ENCODE data around the gene WDR62. TPM values are rescaled to one million over a fixed set of nuclear protein-coding genes. Genes with fewer than 3 reads are reported as not detected.
"Not testable (repeated sequence)": the region's sequence is repeated elsewhere in the genome, so short reads cannot be mapped to it uniquely, and the experiment has no call there.

WDR62 gene
- total RNA-seq, 1 donor from 2014 or later, result 22.3 TPM

GRCh38 chr19:36026091-36026876 lies 28.4 kb upstream of the WDR62 start:
- Mint-ChIP-seq H3K27ac (no peak overlapping the region), H3K4me3 (ENCODE audit: low read depth) (no peak overlapping the region), H3K27me3 (ENCODE audit: low read depth) (no peaks in the 10 kb centered on the region), H3K9me3 (no peaks in the 10 kb centered on the region), H3K36me3 (ENCODE audit: low read depth) (peaks cover 22% of the 10 kb centered on the region), H3K4me1 (ENCODE audit: low read depth) (peaks cover 4% of the 10 kb centered on the region)
- intact Hi-C loops (cut with micrococcal nuclease), result no loop called here
- DNase-seq (ENCODE audit: low spot score), result no peak

- Mint-ChIP-seq H3K4me3 (ENCODE audit: low read depth) (no peak overlapping the region), H3K27me3 (ENCODE audit: low read depth) (no peaks in the 10 kb centered on the region)
These were observed 27.0 kb upstream of the WDR62 start for GRCh38 chr19:36027696-36028095.

GRCh38 chr19:36028313-36029041 lies 26.2 kb upstream of the WDR62 start:
- Mint-ChIP-seq H3K4me1 (ENCODE audit: low read depth) (peaks cover 8% of the 10 kb centered on the region), H3K9me3 (no peaks in the 10 kb centered on the region), H3K27me3 (ENCODE audit: low read depth) (no peaks in the 10 kb centered on the region), H3K36me3 (ENCODE audit: low read depth) (peaks cover 17% of the 10 kb centered on the region), H3K27ac (no peak overlapping the region), H3K4me3 (ENCODE audit: low read depth) (no peak overlapping the region)
- intact Hi-C loops (cut with micrococcal nuclease), result no loop called here
- DNase-seq (ENCODE audit: low spot score), result no peak

More at GRCh38 chr19:36027696-36028095, 27.0 kb upstream of the WDR62 start:
- peaks cover 20% of the 10 kb centered on the region for H3K36me3 Mint-ChIP-seq (ENCODE audit: low read depth)
- no peak overlapping the region for H3K27ac Mint-ChIP-seq
- intact Hi-C loops (cut with micrococcal nuclease), result no loop called here
- no peaks in the 10 kb centered on the region for H3K9me3 Mint-ChIP-seq
- H3K4me1 Mint-ChIP-seq (ENCODE audit: low read depth), result peaks cover 4% of the 10 kb centered on the region
- no peak for DNase-seq (ENCODE audit: low spot score)

GRCh38 chr19:36030264-36031148 lies 24.2 kb upstream of the WDR62 start:
- Mint-ChIP-seq H3K27ac (no peak overlapping the region), H3K9me3 (no peaks in the 10 kb centered on the region), H3K4me3 (ENCODE audit: low read depth) (no peak overlapping the region)

DNA sequence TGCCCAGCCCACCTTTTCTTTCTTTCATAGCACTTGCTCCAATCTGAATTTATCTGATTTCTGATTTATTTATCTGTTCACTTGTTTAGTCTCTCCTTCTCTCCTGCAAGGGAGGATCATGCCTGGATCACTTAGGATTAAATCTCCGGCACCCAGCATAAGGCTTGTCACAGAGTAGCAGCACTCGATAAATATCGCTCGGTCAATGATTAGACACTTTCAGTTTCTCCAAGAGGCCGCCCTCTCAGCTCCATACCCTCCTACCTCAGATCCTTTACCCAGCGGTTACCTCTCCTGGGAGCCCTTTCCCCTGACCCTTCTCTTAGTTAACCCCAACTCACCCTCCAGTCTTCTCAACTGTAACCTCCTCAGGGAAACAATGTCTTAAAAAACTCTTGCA lies 23.4 kb upstream of the WDR62 start:
- H3K36me3 Mint-ChIP-seq (ENCODE audit: low read depth), result peaks cover 24% of the 10 kb centered on the region
- H3K27ac Mint-ChIP-seq, result no peak overlapping the region
- intact Hi-C loops (cut with micrococcal nuclease), result no loop called here
- H3K9me3 Mint-ChIP-seq, result no peaks in the 10 kb centered on the region
- H3K4me1 Mint-ChIP-seq (ENCODE audit: low read depth), result peaks cover 25% of the 10 kb centered on the region
- no peak for DNase-seq (ENCODE audit: low spot score)
- H3K27me3 Mint-ChIP-seq (ENCODE audit: low read depth), result no peaks in the 10 kb centered on the region
- H3K4me3 Mint-ChIP-seq (ENCODE audit: low read depth), result no peak overlapping the region

More at GRCh38 chr19:36030264-36031148, 24.2 kb upstream of the WDR62 start:
- intact Hi-C loops (cut with micrococcal nuclease), result no loop called here
- no peak for DNase-seq (ENCODE audit: low spot score)
- Mint-ChIP-seq H3K27me3 (ENCODE audit: low read depth) (no peaks in the 10 kb centered on the region), H3K36me3 (ENCODE audit: low read depth) (peaks cover 24% of the 10 kb centered on the region), H3K4me1 (ENCODE audit: low read depth) (peaks cover 19% of the 10 kb centered on the region)

GRCh38 chr19:36032251-36033104 lies 22.2 kb upstream of the WDR62 start, which contains the start of gene CLIP3:
Gene CLIP3, minus strand, starts transcription at chr19:36032873. Its CDS starts 516 bp downstream, at chr19:36032357.
- H3K27ac Mint-ChIP-seq, result no peak within 1 kb of the TSS
- H3K36me3 Mint-ChIP-seq (ENCODE audit: low read depth), result peaks cover 24% of the 10 kb centered on the region
- H3K9me3 Mint-ChIP-seq, result no peaks in the 10 kb centered on the region
- peak; percentile 30 for DNase-seq (ENCODE audit: low spot score)
- no peaks in the 10 kb centered on the region for H3K27me3 Mint-ChIP-seq (ENCODE audit: low read depth)
- peak within 1 kb of the TSS; percentile 59 for H3K4me3 Mint-ChIP-seq (ENCODE audit: low read depth)
- intact Hi-C loops (cut with micrococcal nuclease), result no loop called here
- peaks cover 33% of the 10 kb centered on the region for H3K4me1 Mint-ChIP-seq (ENCODE audit: low read depth)

DNA sequence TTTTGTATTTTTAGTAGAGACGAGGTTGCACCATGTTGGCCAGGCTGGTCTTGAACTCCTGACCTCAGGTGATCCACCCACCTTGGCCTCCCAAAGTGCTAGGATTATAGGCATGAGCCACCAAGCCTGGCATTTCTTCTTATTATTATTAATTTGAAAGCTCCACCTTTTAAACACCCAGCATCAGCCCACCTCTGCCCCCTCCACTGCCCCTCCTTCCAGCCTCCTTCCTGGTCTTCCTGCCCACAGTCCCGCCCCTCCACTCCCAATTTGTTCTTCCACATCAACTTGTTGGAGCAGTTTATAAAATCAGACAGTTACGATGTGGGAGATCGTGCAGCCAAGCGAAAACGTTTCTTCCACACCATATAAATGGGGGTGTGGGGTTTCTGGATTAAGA lies 14.2 kb upstream of the WDR62 start:
- peaks cover 8% of the 10 kb centered on the region for H3K36me3 Mint-ChIP-seq (ENCODE audit: low read depth)
- no peaks in the 10 kb centered on the region for H3K27me3 Mint-ChIP-seq (ENCODE audit: low read depth)
- intact Hi-C loops (cut with micrococcal nuclease), result no loop called here
- no peak overlapping the region for H3K4me3 Mint-ChIP-seq (ENCODE audit: low read depth)
- H3K27ac Mint-ChIP-seq, result no peak overlapping the region
- H3K4me1 Mint-ChIP-seq (ENCODE audit: low read depth), result peaks cover 14% of the 10 kb centered on the region
- no peak for DNase-seq (ENCODE audit: low spot score)
- H3K9me3 Mint-ChIP-seq, result no peaks in the 10 kb centered on the region

DNA sequence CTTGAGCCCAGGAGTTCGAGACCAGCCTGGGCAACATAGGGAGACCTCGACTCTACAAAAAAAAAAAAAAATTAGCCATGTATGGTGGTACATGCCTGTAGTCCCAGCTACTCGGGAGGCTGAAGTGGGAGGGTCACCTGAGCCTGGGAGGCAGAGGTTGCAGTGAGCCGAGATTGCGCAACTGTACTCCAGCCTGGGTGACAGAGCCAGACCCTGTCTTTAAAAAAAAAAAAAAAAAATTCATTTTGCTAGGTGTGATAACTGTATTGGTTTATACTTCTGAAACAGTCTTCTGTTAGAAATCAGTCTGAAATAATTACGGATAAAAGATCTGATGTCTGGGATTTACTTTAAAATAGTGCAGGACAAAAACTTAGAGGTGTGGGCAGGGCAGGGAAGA lies 13.6 kb upstream of the WDR62 start:
- H3K4me3 Mint-ChIP-seq (ENCODE audit: low read depth); H3K4me1 Mint-ChIP-seq (ENCODE audit: low read depth); H3K9me3 Mint-ChIP-seq; intact Hi-C loops (cut with micrococcal nuclease); H3K27me3 Mint-ChIP-seq (ENCODE audit: low read depth); H3K27ac Mint-ChIP-seq; DNase-seq (ENCODE audit: low spot score); H3K36me3 Mint-ChIP-seq (ENCODE audit: low read depth): not testable (repeated sequence)

- intact Hi-C loops (cut with micrococcal nuclease), result no loop called here
- Mint-ChIP-seq H3K4me3 (ENCODE audit: low read depth) (no peak overlapping the region), H3K9me3 (no peaks in the 10 kb centered on the region), H3K27me3 (ENCODE audit: low read depth) (no peaks in the 10 kb centered on the region), H3K4me1 (ENCODE audit: low read depth) (peaks cover 6% of the 10 kb centered on the region), H3K27ac (no peak overlapping the region), H3K36me3 (ENCODE audit: low read depth) (peaks cover 10% of the 10 kb centered on the region)
- no peak for DNase-seq (ENCODE audit: low spot score)
These were observed 12.9 kb upstream of the WDR62 start for GRCh38 chr19:36041831-36042230.

- H3K27me3 Mint-ChIP-seq (ENCODE audit: low read depth), result no peaks in the 10 kb centered on the region
- DNase-seq (ENCODE audit: low spot score), result no peak
- H3K4me3 Mint-ChIP-seq (ENCODE audit: low read depth), result no peak overlapping the region
- intact Hi-C loops (cut with micrococcal nuclease), result no loop called here
- H3K27ac Mint-ChIP-seq, result no peak overlapping the region
- no peaks in the 10 kb centered on the region for H3K4me1 Mint-ChIP-seq (ENCODE audit: low read depth)
- H3K9me3 Mint-ChIP-seq, result no peaks in the 10 kb centered on the region
- peaks cover 10% of the 10 kb centered on the region for H3K36me3 Mint-ChIP-seq (ENCODE audit: low read depth)
These were observed 10.7 kb upstream of the WDR62 start for GRCh38 chr19:36043952-36044351.

- H3K9me3 Mint-ChIP-seq, result no peaks in the 10 kb centered on the region
- peaks cover 3% of the 10 kb centered on the region for H3K4me1 Mint-ChIP-seq (ENCODE audit: low read depth)
- no peak overlapping the region for H3K4me3 Mint-ChIP-seq (ENCODE audit: low read depth)
- peaks cover 10% of the 10 kb centered on the region for H3K36me3 Mint-ChIP-seq (ENCODE audit: low read depth)
- intact Hi-C loops (cut with micrococcal nuclease), result no loop called here
- no peak for DNase-seq (ENCODE audit: low spot score)
- no peak overlapping the region for H3K27ac Mint-ChIP-seq
- no peaks in the 10 kb centered on the region for H3K27me3 Mint-ChIP-seq (ENCODE audit: low read depth)
These were observed 8.2 kb upstream of the WDR62 start for GRCh38 chr19:36046443-36047050.

All from activated T-helper 2 cell treated with anti-CD3 and anti-CD28 coated beads, Interferon-gamma antibody, Interleukin-2, Interleukin-4, amounts not matched to agents 10 μg/mL and 5 μg/mL and 100 μg/mL, durations not matched to agents 14 hours and 24 hours and 36 hours (primary cell).